Pancreas (tissue), 10 donors: ENCODE data around the gene S1PR1. TPM values are rescaled to one million over a fixed set of nuclear protein-coding genes. Genes with fewer than 3 reads are reported as not detected.

Experiments used
- ATAC-seq, 4 donors: fragments of 200-7000 bp; cut with Tn5 transposase; one replicate each; pipeline versions ENCODE4 v1.8.0 to v1.9.1; 2020; ENCODE audit warnings: mild to moderate bottlenecking in 4 of 4, moderate library complexity in 4 of 4
- DNase-seq, 6 donors: peaks; one replicate each; pipeline ENCODE4 v3.0.0-alpha.2; 2020
- FAIRE-seq: peaks from 2 replicates; lab custom pipeline; 2012; peaks lifted over from hg19 to GRCh38; lab: Jason Lieb, UNC
- H3K27ac ChIP-seq, 4 donors: fragments of 200-600 bp; sonication (generic); 1 replicate in 3 of 4; 2 replicates in 1 of 4; pipeline versions ENCODE4 v1.5.0 to v1.8.0; 2020
- H3K27me3 ChIP-seq, 4 donors: fragments of 200-600 bp; one replicate each; pipeline ENCODE4 v1.8.0; 2021
- H3K36me3 ChIP-seq, 3 donors: fragments of 200-600 bp; sonication (generic) in 1 of 3; one replicate each; pipeline versions ENCODE4 v1.5.0 to v1.8.0; 2020 to 2021
- H3K4me1 ChIP-seq, 3 donors: fragments of 200-600 bp; one replicate each; pipeline ENCODE4 v1.8.0; 2021
- H3K4me3 ChIP-seq, 4 donors: fragments of 200-600 bp; sonication (generic) in 2 of 4; one replicate each; pipeline versions ENCODE4 v1.5.0 to v1.8.0; 2020 to 2021
- H3K9me3 ChIP-seq, 4 donors: fragments of 200-600 bp; one replicate each; pipeline ENCODE4 v1.8.0; 2021
- CTCF ChIP-seq, 4 donors: fragments of 200-600 bp; sonication (generic) in 3 of 4; IDR thresholded peaks; one replicate each; pipeline versions ENCODE4 v1.5.0 to v1.8.0; 2021; ENCODE audit warnings: antibody characterized with exemption in 4 of 4
- WGBS, 2 donors: extraction: QIAGEN DNeasy Blood & Tissue Kit; methylation state at CpG; one replicate each; pipeline ENCODE4 v1.1.7; 2013; 5-methylcytosine and 5-hydroxymethylcytosine counted together
- intact Hi-C, 3 donors: fragments of 100-400 bp; cut with DNase I; formaldehyde crosslinking; loops; one replicate each; pipeline versions ENCODE4 v1.11.1 to v1.14.2; 2022
- polyA plus RNA-seq, 2 donors: library from polyadenylated mRNA; stranded (reverse); fragments of 200-250 nt; gene quantifications; one replicate each; pipeline ENCODE4 v1.2.3, GENCODE V29; 2013
- total RNA-seq, 6 donors: library from RNA; stranded (reverse); fragmentation: NEBNext Ultra II Directional in 4 of 6; extraction: Animal tissue kit (Norgen Biotek cat#: 25700) in 4 of 6; gene quantifications; one replicate each; pipeline versions ENCODE4 v1.2.1 to v1.2.4, GENCODE V29; 2021 to 2023
- donor health status: healthy with polysubstance abuse.
- donor health status: DM: no; HTN: no; CAD: no; lungs with moderate emphysema.
- donor health status: DM: no; HTN: no; CAD: no.
- donor health status: control.
- donor health status: control.
- donor health status: Bipolar disorder and iron deficiency.
- donor health status: DM: yes; HTN: yes; CAD: no.
- donor health status: DM: no; HTN: no; CAD: no.
- donor health status: DM: no; HTN: no; CAD: no.
- donor health status: DM: yes; HTN: yes; CAD: no.

The S1PR1 gene
- total and polyA plus RNA-seq, 8 donors = 2.3 to 10.1 (median 5.7) TPM

- Histone ChIP-seq H3K4me1 (no peaks in the 10 kb centered on the region), H3K27me3 (no peaks in the 10 kb centered on the region), H3K36me3 (no peaks in the 10 kb centered on the region), H3K27ac (no peak overlapping the region), H3K9me3 (no peaks in the 10 kb centered on the region), H3K4me3 (no peak overlapping the region)
- no peak for DNase-seq
- intact Hi-C loops = no loop called here
- no peak for FAIRE-seq
- peak in 2 of 4 donors; percentile 57 to 66 for ATAC-seq
- TF ChIP-seq CTCF (IDR thresholded peaks at IDR 0.05) = no peak
Observed at GRCh38 chr1:101259744-101260148, 22.9 kb downstream of the S1PR1 start.

GRCh38 chr1:101260556-101261350, 23.9 kb downstream of the S1PR1 start:
- FAIRE-seq (no peak), DNase-seq (no peak), ATAC-seq (no peak)
- Histone ChIP-seq H3K4me1 (no peaks in the 10 kb centered on the region), H3K36me3 (no peaks in the 10 kb centered on the region), H3K4me3 (no peak overlapping the region), H3K9me3 (no peaks in the 10 kb centered on the region), H3K27ac (no peak overlapping the region), H3K27me3 (no peaks in the 10 kb centered on the region)
- TF ChIP-seq CTCF (IDR thresholded peaks at IDR 0.05) = no peak
- intact Hi-C loops = no loop called here
- 34 to 40% methylated on average over 1 of the region's 1 CpG for whole genome bisulfite sequencing, 2 donors

- ATAC-seq (no peak), FAIRE-seq (no peak), DNase-seq (no peak)
- Histone ChIP-seq H3K4me1 (no peaks in the 10 kb centered on the region), H3K27me3 (no peaks in the 10 kb centered on the region), H3K4me3 (no peak overlapping the region), H3K9me3 (no peaks in the 10 kb centered on the region), H3K36me3 (no peaks in the 10 kb centered on the region), H3K27ac (no peak overlapping the region)
- 68 to 81% methylated on average over 4 of the region's 4 CpGs for WGBS, 2 donors
- intact Hi-C loops = no loop called here
- no peak for TF ChIP-seq CTCF (IDR thresholded peaks at IDR 0.05)
Observed at GRCh38 chr1:101261623-101262022, 24.8 kb downstream of the S1PR1 start.

GRCh38 chr1:101262060-101262459, 25.2 kb downstream of the S1PR1 start:
- no peak overlapping the region for H3K27ac ChIP-seq

More at GRCh38 chr1:101262060-101262459, 25.2 kb downstream of the S1PR1 start:
- no peaks in the 10 kb centered on the region for H3K9me3 ChIP-seq
- H3K4me3 ChIP-seq = no peak overlapping the region
- 81% methylated on average over 4 of the region's 4 CpGs for WGBS, 2 donors
- TF ChIP-seq CTCF (IDR thresholded peaks at IDR 0.05) = no peak
- H3K36me3 ChIP-seq = no peaks in the 10 kb centered on the region
- no peaks in the 10 kb centered on the region for H3K27me3 ChIP-seq
- no peaks in the 10 kb centered on the region for H3K4me1 ChIP-seq
- DNase-seq = no peak
- intact Hi-C loops = no loop called here
- ATAC-seq = no peak
- no peak for FAIRE-seq
